WTC11 (cell line): Measurements from ENCODE around the gene CSNK1A1L. TPM values are rescaled to one million over a fixed set of nuclear protein-coding genes. Genes with fewer than 3 reads are reported as not detected.
A peak's percentile ranks its signal among the peaks of the same experiment; 100 is the strongest.

Experiments used
- ATAC-seq: fragments of 200-7000 bp; cut with Tn5 transposase; 2 replicates; pipeline ENCODE4 v1.10.0; 2021; ENCODE audit warnings: mild to moderate bottlenecking, moderate library complexity
- CTCF ChIA-PET: fragments of 300-600 bp; sonication (Branson Sonifier 250); formaldehyde crosslinking; loops from one replicate; lab custom pipeline; 2021; ENCODE audit warnings: antibody characterized with exemption; lab: Charles Lee
- POLR2A ChIA-PET: fragments of 350-600 bp; sonication (Branson Sonifier 250); formaldehyde crosslinking; loops from one replicate; lab custom pipeline; 2021; ENCODE audit warnings: antibody characterized with exemption; lab: Charles Lee
- DNase-seq: peaks from one replicate; pipeline ENCODE4 v3.0.0; 2021; ENCODE audit warnings: low spot score
- H3K27ac Mint-ChIP-seq: 2 replicates; pipeline ENCODE4 v1.8.0; 2021; ENCODE audit warnings: mixed read lengths
- H3K27me3 Mint-ChIP-seq: 2 replicates; pipeline ENCODE4 v1.8.0; 2021; ENCODE audit warnings: low read depth, mild to moderate bottlenecking, moderate library complexity, mixed read lengths
- H3K36me3 Mint-ChIP-seq: 2 replicates; pipeline ENCODE4 v1.8.0; 2021; ENCODE audit warnings: mixed read lengths
- H3K4me1 Mint-ChIP-seq: 2 replicates; pipeline ENCODE4 v1.8.0; 2022; ENCODE audit warnings: mixed read lengths
- H3K4me3 Mint-ChIP-seq: 2 replicates; pipeline ENCODE4 v1.8.0; 2021; ENCODE audit warnings: mild to moderate bottlenecking, moderate library complexity, mixed read lengths
- H3K9me3 Mint-ChIP-seq: 2 replicates; pipeline ENCODE4 v1.8.0; 2021; ENCODE audit warnings: mixed read lengths
- ATF6 ChIP-seq: sonication (generic); formaldehyde crosslinking; IDR thresholded peaks from 2 replicates; pipeline ENCODE4 v1.8.1; 2023; ENCODE audit warnings: mild to moderate bottlenecking, missing genetic modification reagents
- ELF4 ChIP-seq: sonication (generic); formaldehyde crosslinking; IDR thresholded peaks from 2 replicates; pipeline ENCODE4 v1.8.1; 2022; ENCODE audit warnings: low read depth, mild to moderate bottlenecking, moderate library complexity, missing genetic modification reagents
- ETV6 ChIP-seq: sonication (generic); formaldehyde crosslinking; IDR thresholded peaks from 2 replicates; pipeline ENCODE4 v1.8.1; 2022; ENCODE audit warnings: mild to moderate bottlenecking, missing genetic modification reagents
- GABPB1 ChIP-seq: sonication (generic); formaldehyde crosslinking; IDR thresholded peaks from 2 replicates; pipeline ENCODE4 v1.8.1; 2023; ENCODE audit warnings: mild to moderate bottlenecking, missing genetic modification reagents
- GTF2I ChIP-seq: fragments of 250-450 bp; sonication (Bioruptor Pico); conservative IDR thresholded peaks from 2 replicates; pipeline ENCODE4 v1.4.0; 2021; ENCODE audit warnings: mild to moderate bottlenecking
- SMAD4 ChIP-seq: sonication (generic); formaldehyde crosslinking; IDR thresholded peaks from 2 replicates; pipeline ENCODE4 v1.8.0; 2022; ENCODE audit warnings: mild to moderate bottlenecking, missing genetic modification reagents
- TEAD4 ChIP-seq: sonication (generic); formaldehyde crosslinking; IDR thresholded peaks from 2 replicates; pipeline ENCODE4 v1.8.0; 2022; ENCODE audit warnings: mild to moderate bottlenecking, missing genetic modification reagents
- USF1 ChIP-seq: sonication (generic); formaldehyde crosslinking; IDR thresholded peaks from 2 replicates; pipeline ENCODE4 v1.8.0; 2022; ENCODE audit warnings: mild to moderate bottlenecking, missing genetic modification reagents
- ZNF219 ChIP-seq: sonication (generic); formaldehyde crosslinking; IDR thresholded peaks from 2 replicates; pipeline ENCODE4 v1.8.0; 2023; ENCODE audit warnings: missing genetic modification reagents, mild to moderate bottlenecking, borderline replicate concordance
- total RNA-seq: library from RNA; stranded (reverse); gene quantifications from 3 replicates; pipeline ENCODE4 v1.2.3, GENCODE V29; 2021
- TF ChIP-seq, protein P1 (sequence below): sonication (generic); formaldehyde crosslinking; IDR thresholded peaks from 2 replicates; pipeline ENCODE4 v1.8.1; 2022; ENCODE audit warnings: missing genetic modification reagents, borderline replicate concordance
- TF ChIP-seq, protein P2 (sequence below): sonication (generic); formaldehyde crosslinking; IDR thresholded peaks from 2 replicates; pipeline ENCODE4 v1.8.1; 2022; ENCODE audit warnings: mild to moderate bottlenecking, missing genetic modification reagents, moderate library complexity, borderline replicate concordance
- TF ChIP-seq, protein P3 (sequence below): fragments of 200-600 bp; IDR thresholded peaks from 2 replicates; pipeline ENCODE4 v1.8.0; 2022; ENCODE audit warnings: antibody characterized with exemption
- TF ChIP-seq, protein P4 (sequence below): fragments of 250-450 bp; sonication (Bioruptor Pico); IDR thresholded peaks from 2 replicates; pipeline ENCODE4 v1.9.0; 2021; ENCODE audit warnings: mild to moderate bottlenecking
- TF ChIP-seq, protein P5 (sequence below): sonication (generic); formaldehyde crosslinking; IDR thresholded peaks from 2 replicates; pipeline ENCODE4 v1.8.1; 2022; ENCODE audit warnings: low read depth, missing genetic modification reagents, borderline replicate concordance

The CSNK1A1L gene
- total RNA-seq, 1 experiment from 2014 or later: not detected

- CTCF ChIA-PET: no interaction called here
- Mint-ChIP-seq H3K27me3 (no peaks in the 10 kb centered on the region), H3K9me3 (peaks cover 5% of the 10 kb centered on the region; the same call in 1 of the 2 replicates), H3K27ac (no peak overlapping the region), H3K4me3 (no peak overlapping the region), H3K36me3 (no peaks in the 10 kb centered on the region), H3K4me1 (no peaks in the 10 kb centered on the region)
- ATAC-seq: no peak
- POLR2A ChIA-PET: no interaction called here
- no peak for DNase-seq
- no peak for TF ChIP-seq GABPB1 (CRISPR knock-in tag)
- TF ChIP-seq TEAD4: no peak
- TF ChIP-seq, protein P1, sequence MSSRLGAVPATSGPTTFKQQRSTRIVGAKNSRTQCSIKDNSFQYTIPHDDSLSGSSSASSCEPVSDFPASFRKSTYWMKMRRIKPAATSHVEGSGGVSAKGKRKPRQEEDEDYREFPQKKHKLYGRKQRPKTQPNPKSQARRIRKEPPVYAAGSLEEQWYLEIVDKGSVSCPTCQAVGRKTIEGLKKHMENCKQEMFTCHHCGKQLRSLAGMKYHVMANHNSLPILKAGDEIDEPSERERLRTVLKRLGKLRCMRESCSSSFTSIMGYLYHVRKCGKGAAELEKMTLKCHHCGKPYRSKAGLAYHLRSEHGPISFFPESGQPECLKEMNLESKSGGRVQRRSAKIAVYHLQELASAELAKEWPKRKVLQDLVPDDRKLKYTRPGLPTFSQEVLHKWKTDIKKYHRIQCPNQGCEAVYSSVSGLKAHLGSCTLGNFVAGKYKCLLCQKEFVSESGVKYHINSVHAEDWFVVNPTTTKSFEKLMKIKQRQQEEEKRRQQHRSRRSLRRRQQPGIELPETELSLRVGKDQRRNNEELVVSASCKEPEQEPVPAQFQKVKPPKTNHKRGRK (CRISPR knock-in tag): no peak
Observed at GRCh38 chr13:37138926-37139325, 33.5 kb upstream of the CSNK1A1L start.

- no peak overlapping the region for H3K4me3 Mint-ChIP-seq
- DNase-seq (peak; percentile 12), ATAC-seq (peak; percentile 91)
- ChIA-PET POLR2A (no interaction called here), CTCF (no interaction called here)
- no peak overlapping the region for H3K27ac Mint-ChIP-seq
- no peaks in the 10 kb centered on the region for H3K4me1 Mint-ChIP-seq
- TF ChIP-seq, protein P2, sequence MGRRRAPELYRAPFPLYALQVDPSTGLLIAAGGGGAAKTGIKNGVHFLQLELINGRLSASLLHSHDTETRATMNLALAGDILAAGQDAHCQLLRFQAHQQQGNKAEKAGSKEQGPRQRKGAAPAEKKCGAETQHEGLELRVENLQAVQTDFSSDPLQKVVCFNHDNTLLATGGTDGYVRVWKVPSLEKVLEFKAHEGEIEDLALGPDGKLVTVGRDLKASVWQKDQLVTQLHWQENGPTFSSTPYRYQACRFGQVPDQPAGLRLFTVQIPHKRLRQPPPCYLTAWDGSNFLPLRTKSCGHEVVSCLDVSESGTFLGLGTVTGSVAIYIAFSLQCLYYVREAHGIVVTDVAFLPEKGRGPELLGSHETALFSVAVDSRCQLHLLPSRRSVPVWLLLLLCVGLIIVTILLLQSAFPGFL: no peak
- TF ChIP-seq ATF6 (CRISPR knock-in tag) (no peak), SMAD4 (CRISPR knock-in tag) (no peak), GTF2I (CRISPR knock-in tag) (no peak), USF1 (CRISPR knock-in tag) (no peak), ETV6 (CRISPR knock-in tag) (no peak), ELF4 (CRISPR knock-in tag) (no peak), ZNF219 (CRISPR knock-in tag) (no peak)
- TF ChIP-seq, protein P3, sequence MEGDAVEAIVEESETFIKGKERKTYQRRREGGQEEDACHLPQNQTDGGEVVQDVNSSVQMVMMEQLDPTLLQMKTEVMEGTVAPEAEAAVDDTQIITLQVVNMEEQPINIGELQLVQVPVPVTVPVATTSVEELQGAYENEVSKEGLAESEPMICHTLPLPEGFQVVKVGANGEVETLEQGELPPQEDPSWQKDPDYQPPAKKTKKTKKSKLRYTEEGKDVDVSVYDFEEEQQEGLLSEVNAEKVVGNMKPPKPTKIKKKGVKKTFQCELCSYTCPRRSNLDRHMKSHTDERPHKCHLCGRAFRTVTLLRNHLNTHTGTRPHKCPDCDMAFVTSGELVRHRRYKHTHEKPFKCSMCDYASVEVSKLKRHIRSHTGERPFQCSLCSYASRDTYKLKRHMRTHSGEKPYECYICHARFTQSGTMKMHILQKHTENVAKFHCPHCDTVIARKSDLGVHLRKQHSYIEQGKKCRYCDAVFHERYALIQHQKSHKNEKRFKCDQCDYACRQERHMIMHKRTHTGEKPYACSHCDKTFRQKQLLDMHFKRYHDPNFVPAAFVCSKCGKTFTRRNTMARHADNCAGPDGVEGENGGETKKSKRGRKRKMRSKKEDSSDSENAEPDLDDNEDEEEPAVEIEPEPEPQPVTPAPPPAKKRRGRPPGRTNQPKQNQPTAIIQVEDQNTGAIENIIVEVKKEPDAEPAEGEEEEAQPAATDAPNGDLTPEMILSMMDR: no peak
- TF ChIP-seq, protein P4, sequence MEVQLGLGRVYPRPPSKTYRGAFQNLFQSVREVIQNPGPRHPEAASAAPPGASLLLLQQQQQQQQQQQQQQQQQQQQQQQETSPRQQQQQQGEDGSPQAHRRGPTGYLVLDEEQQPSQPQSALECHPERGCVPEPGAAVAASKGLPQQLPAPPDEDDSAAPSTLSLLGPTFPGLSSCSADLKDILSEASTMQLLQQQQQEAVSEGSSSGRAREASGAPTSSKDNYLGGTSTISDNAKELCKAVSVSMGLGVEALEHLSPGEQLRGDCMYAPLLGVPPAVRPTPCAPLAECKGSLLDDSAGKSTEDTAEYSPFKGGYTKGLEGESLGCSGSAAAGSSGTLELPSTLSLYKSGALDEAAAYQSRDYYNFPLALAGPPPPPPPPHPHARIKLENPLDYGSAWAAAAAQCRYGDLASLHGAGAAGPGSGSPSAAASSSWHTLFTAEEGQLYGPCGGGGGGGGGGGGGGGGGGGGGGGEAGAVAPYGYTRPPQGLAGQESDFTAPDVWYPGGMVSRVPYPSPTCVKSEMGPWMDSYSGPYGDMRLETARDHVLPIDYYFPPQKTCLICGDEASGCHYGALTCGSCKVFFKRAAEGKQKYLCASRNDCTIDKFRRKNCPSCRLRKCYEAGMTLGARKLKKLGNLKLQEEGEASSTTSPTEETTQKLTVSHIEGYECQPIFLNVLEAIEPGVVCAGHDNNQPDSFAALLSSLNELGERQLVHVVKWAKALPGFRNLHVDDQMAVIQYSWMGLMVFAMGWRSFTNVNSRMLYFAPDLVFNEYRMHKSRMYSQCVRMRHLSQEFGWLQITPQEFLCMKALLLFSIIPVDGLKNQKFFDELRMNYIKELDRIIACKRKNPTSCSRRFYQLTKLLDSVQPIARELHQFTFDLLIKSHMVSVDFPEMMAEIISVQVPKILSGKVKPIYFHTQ (CRISPR knock-in tag): no peak
- TF ChIP-seq, protein P5, sequence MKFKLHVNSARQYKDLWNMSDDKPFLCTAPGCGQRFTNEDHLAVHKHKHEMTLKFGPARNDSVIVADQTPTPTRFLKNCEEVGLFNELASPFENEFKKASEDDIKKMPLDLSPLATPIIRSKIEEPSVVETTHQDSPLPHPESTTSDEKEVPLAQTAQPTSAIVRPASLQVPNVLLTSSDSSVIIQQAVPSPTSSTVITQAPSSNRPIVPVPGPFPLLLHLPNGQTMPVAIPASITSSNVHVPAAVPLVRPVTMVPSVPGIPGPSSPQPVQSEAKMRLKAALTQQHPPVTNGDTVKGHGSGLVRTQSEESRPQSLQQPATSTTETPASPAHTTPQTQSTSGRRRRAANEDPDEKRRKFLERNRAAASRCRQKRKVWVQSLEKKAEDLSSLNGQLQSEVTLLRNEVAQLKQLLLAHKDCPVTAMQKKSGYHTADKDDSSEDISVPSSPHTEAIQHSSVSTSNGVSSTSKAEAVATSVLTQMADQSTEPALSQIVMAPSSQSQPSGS (CRISPR knock-in tag): no peak
- peaks cover 5% of the 10 kb centered on the region; the same call in 1 of the 2 replicates for H3K9me3 Mint-ChIP-seq
- H3K27me3 Mint-ChIP-seq: no peaks in the 10 kb centered on the region
- H3K36me3 Mint-ChIP-seq: no peaks in the 10 kb centered on the region
Observed at GRCh38 chr13:37138169-37138568, 32.7 kb upstream of the CSNK1A1L start.
